PC-3 (cell line): ENCODE data around the gene DNAJC25.

Experiments
- EZH2 ChIP-seq: fragments of 300-600 bp; sonication (generic); IDR thresholded peaks from one replicate; pipeline ENCODE4 v1.6.1; 2017; ENCODE audit warnings: antibody characterized with exemption, mild to moderate bottlenecking, low read length; ENCODE audit not compliant: unreplicated experiment
- EZH2phosphoT487 ChIP-seq: fragments of 300-600 bp; sonication (generic); IDR thresholded peaks from 2 replicates; pipeline ENCODE4 v1.6.1; 2018; ENCODE audit warnings: mild to moderate bottlenecking, antibody characterized with exemption, low read length, borderline replicate concordance
- TF ChIP-seq, protein P1 (sequence below): fragments of 300-600 bp; sonication (generic); conservative IDR thresholded peaks from 2 replicates; pipeline ENCODE4 v1.5.1; 2017; ENCODE audit warnings: antibody characterized with exemption, low read depth, mild to moderate bottlenecking, low read length

DNA sequence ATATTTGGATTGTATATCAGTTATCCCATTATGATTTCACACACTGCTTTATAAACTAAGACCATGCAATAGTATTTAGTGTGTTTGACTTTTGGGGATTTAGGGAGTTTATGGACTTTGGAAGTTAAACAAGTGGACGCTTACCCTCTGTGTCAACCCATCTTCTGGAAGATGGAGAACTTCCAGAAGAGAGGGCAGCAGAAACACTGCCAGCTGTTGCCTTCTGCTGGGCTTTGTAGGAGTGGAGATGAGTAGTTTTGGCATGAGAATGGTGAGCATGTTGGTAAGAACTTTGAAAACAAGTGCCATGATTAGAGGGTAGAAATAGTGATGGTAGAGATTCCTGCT lies 2.2 kb downstream of the DNAJC25 start:
- TF ChIP-seq, protein P1, sequence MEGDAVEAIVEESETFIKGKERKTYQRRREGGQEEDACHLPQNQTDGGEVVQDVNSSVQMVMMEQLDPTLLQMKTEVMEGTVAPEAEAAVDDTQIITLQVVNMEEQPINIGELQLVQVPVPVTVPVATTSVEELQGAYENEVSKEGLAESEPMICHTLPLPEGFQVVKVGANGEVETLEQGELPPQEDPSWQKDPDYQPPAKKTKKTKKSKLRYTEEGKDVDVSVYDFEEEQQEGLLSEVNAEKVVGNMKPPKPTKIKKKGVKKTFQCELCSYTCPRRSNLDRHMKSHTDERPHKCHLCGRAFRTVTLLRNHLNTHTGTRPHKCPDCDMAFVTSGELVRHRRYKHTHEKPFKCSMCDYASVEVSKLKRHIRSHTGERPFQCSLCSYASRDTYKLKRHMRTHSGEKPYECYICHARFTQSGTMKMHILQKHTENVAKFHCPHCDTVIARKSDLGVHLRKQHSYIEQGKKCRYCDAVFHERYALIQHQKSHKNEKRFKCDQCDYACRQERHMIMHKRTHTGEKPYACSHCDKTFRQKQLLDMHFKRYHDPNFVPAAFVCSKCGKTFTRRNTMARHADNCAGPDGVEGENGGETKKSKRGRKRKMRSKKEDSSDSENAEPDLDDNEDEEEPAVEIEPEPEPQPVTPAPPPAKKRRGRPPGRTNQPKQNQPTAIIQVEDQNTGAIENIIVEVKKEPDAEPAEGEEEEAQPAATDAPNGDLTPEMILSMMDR, result no peak
- TF ChIP-seq EZH2, result no peak
- no peak for TF ChIP-seq EZH2phosphoT487
